HG02610 (cell line): ENCODE measurements around the gene S100B.
"Not testable (repeated sequence)": the region's sequence is repeated elsewhere in the genome, so short reads cannot be mapped to it uniquely, and the experiment has no call there.

Experiments
- ATAC-seq: cut with Tn5 transposase; IDR thresholded peaks from one replicate; pipeline ENCODE4 v1.9.1; 2021; ENCODE audit warnings: mild to moderate bottlenecking, moderate library complexity; ENCODE audit not compliant: unreplicated experiment

S100B gene

GRCh38 chr21:46604329-46604974 is 430 bp downstream of the S100B start:
- ATAC-seq, result no peak

- ATAC-seq, result no peak
Observed at GRCh38 chr21:46603228-46603627, 1.7 kb downstream of the S100B start.

DNA sequence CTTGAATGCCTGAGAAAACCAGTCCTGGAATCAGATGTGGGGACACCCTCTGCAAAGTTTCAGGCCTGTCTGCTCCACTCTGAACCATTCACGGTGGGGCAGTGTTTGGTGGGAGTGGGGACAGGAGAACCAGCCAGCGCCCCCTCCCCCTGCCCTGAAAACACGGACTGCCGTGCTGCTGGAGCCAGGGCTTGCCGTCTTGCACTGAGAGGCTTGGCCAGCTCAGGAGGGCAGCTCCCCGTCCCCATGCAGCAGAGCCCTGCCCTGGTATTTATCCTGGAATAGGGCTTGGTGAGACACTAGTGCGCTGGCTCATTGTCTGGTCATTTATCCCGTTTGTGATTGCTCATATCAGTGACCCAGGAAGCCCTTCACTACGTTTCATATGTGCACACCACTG is 3.9 kb downstream of the S100B start:
- ATAC-seq, result no peak

DNA sequence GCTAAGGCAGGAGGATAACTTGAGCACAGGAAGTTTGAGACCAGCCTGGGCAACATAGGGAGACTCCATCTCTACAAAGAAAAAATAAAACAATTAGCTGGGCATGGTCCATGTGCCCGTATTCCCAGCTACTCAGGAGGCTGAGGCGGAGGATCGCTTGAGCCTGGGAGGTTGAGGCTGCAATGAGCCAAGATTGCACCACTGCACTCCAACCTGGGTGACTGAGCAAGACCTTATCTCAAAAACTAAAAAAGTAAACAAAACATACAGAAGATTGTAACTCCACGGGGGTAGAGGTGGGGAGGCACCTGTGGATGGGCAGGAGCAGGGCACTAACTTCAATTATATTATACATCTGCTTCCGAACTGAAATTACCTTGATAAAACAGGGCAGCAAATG is 4.6 kb downstream of the S100B start:
- ATAC-seq, result no peak

- ATAC-seq, result no peak
Observed at GRCh38 chr21:46598581-46599572, 6.0 kb downstream of the S100B start.

GRCh38 chr21:46597896-46598343 is 7.0 kb downstream of the S100B start:
- no peak for ATAC-seq

DNA sequence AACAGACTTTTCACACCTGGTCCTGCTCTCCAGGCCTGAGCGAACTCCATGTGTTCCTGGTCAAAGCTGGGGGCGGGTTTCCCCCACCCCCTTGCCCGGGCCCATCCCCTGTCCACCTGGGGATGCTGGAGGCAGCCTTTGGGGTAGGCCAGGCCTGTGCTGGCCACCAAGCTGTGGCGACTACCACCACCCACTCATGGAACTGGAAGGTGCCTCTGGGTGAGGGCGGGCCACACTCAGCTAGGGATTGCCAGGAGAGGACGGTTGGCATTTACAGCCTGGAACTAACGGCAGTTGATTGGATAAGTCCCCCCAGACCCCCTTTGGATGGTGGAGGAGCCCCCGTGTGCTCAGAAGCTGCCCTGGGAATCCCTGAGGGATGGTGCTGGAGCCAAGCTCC is 7.9 kb downstream of the S100B start:
- ATAC-seq, result no peak

GRCh38 chr21:46596201-46596600 is 8.7 kb downstream of the S100B start:
- ATAC-seq, result no peak

- no peak for ATAC-seq
Observed at GRCh38 chr21:46594276-46594675, 10.6 kb downstream of the S100B start.

DNA sequence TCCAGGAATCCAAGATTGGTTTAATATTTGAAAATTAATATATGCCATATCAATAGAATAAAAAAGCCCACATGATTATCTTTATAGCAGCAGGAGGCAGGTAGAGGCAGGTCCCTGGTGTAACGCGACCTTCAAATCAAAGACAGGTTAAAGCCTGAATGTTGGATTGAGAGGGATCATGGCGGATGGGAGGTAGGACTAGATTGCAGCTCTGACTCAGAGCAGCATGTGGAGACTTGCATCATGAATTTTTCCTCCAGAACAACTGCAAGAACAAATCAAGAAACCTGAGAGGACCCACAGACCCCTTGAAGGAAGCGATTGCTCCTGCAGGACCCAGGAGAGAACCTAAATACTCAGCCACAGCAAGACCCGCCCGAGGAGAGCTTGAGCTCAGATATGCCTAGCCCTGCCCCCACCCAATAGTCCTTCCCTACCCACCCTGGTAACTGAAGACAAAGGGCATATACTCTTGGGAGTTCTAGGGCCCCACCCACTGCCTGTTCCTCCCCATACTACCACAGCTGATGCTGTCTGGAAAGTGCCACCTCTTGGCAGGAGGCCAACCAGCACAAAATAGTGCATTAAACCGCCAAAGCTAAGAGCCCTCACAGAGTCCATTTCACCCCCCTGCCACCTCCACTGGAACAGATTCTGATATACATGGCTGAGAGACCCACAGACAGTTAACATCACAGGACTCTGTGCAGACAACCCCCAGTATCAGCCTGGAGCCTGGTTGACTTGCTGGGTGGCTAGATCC is 19.5 kb downstream of the S100B start:
- no peak for ATAC-seq

DNA sequence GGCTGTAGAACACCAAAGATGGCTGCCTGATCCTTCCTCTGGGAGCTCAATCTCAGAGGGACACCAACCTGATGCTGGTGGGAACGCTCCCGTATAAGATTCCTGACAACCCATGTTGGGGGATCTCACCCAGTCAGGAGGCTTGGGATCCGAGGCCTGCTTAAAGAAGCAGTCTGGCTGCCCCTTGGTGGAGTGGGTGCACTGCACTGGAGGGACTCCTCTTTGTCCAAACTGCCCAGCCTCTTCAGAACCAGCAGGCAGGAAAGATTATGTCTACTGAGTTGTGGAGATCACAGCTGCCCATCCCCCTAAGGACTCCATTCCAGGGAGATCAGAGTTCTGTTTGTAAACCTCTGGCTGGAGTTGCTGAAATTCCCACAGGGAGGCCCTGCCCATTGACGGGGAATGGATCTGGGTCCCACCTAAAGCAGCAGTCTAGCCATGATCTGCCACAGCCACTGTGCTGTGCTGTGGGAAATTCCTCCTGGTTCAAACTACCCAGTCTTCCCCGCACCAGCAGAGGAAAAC is 23.0 kb downstream of the S100B start:
- ATAC-seq, result no peak

DNA sequence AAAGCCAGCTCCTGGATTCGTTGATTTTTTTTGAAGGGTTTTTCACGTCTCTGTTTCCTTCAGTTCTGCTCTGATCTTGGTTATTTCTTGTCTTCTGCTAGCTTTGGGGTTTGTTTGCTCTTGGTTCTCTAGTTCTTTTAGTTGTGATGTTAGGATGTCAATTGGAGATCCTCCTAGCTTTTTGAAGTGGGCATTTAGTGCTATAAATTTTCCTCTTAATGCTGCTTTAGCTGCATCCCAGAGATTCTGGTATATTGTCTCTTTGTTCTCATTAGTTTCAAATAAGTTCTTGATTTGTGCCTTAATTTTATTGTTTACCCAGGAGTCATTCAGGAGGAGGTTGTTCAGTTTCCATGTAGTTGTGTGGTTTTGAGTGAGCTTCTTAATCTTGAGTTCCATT is 25.5 kb downstream of the S100B start:
- ATAC-seq, result not testable (repeated sequence)

GRCh38 chr21:46577786-46578185 is 27.1 kb downstream of the S100B start:
- ATAC-seq, result not testable (repeated sequence)

- no peak for ATAC-seq
Observed at GRCh38 chr21:46572850-46573249, 32.0 kb downstream of the S100B start.

DNA sequence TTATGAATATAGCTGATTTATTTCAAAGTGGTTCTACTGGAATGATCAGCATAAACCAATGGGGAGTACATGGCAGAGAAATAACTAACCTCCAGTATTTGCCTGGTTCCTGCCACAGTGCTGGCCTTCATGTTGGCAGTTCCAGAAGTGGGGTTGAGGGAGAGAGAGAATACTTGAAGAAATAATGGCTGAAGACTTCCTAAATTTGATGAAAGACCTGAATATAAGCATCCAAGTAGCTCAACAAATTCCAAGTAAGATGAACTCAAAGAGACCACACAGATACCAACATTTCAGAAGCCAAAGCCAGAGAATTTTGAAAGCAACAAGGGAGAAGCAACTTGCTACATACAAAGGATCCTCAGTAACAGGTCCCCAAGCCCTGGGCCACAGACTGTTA is 34.3 kb downstream of the S100B start:
- ATAC-seq, result no peak

GRCh38 chr21:46570119-46570518 is 34.8 kb downstream of the S100B start:
- no peak for ATAC-seq

DNA sequence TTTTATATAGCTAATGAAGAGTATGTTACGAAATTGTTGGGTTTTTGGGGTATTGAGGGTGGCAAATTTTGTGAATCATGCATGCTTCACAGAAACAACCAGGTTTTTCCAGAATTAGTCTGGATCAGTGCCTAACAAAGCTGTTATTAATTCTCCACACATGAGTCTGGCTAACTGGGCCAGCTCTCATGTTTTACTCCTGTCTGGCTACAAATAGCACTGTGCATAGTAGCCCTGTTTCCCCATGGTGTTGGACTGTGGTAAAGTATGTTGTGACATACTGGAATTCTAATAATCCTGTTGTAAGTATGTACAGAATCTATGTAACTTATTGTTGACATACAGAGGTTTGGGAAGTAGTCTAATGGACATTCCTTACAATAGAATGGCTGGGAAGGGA is 35.8 kb downstream of the S100B start:
- ATAC-seq, result no peak

DNA sequence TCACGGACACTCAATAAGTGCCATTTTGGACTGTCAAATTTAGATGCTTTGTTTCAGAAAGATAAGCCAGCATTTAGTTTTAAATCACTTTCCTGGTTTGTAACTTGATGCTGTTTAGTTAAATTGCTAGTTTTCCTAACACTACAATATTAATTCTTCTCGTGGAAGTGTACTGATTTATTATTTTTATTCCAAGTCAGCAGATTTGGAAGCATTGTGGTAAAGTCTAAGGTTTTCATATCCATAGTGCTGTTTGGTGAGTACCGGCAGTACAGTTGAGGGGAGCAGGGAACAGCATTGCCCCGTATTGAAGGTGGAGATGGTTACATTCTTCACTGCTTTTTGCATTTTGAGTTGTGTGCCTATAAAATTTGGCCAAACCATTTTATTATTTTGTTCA is 36.3 kb downstream of the S100B start:
- ATAC-seq, result no peak

DNA sequence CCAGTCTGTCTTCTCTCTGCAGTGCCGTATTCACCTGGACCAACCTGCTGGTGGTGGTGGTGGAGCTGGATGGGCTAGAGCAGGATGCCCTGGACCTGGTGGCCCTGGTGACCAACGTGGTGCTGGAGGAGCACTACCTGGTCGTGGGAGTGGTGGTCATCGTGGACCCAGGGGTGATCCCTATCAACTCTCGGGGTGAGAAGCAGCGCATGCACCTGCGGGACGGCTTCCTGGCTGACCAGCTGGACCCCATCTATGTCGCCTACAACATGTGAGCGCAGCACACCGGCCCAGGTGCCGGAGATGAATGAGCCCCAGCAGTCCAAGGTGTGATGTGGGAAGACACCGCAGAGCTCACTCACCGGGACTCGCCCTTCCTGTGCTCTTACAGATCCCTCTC is 37.5 kb downstream of the S100B start:
- no peak for ATAC-seq

DNA sequence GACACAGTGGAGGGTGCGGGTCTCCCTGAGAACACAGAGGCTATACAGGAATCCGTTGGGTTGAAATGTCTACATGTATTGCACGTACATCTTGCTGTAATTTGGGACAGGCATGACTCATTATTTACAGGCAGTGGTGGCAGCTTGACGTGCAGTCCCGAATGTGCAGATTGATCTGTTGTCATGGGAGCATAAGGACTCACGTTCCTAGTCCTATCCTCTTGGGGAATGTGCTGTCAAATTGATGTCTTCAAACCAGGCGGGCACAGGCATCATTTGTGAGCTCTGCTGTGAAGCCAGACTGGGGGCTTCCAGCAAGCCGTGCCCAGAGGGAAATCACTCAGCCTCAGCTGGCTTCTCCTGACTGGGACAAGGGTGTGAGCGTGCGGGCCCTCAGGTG is 40.5 kb downstream of the S100B start:
- no peak for ATAC-seq

DNA sequence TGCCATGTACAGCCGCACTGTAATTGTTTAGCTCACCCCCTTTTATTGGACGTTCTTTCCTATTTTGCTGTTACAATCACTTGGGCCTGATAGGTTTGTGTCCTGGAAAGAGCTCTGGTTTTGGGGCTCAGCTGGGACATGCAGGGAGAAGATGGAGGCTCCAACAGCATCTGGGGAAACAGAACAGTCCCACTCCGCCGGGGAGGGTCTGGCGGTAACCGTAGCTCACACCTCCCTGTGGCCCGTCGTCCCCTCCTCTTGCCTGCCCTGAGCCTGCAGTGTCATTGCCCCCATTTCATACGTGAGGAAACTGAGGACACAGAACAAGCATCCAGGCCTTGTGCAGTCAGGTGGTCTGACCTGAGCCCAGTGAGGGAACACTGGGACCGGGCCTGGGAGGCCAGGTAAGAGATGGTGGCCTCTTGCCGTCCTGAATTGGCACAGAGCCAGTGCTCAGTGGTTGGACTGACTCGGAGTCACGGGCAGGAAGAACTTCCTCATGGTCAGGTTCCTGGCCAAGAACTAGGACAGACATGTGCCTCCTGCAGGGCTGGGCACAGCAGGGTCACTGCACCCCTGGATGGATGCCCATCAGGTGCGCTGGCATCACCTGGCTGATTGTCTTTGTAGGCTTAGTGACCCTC is 41.8 kb downstream of the S100B start:
- ATAC-seq, result no peak
